ENCODE results near the gene HBA1. TPM values are rescaled to one million over a fixed set of nuclear protein-coding genes. Genes with fewer than 3 reads are reported as not detected.

The HBA1 gene
- total and polyA plus RNA-seq, 2 donors (not counting 3 experiments of a cell fraction or from before 2014, with no cell fraction given), result not detected

GRCh38 chr16:183005-183404 lies 6.5 kb downstream of the HBA1 start:
- Histone ChIP-seq H3K4me2 (ENCODE audit: insufficient read depth, low read length) (no peak overlapping the region), H3K36me3 (ENCODE audit: control insufficient read depth in 2 of 2, extremely low read depth in 1 of 2, insufficient read depth in 2 of 2, low read length in 2 of 2) (peaks cover 5 to 8% of the 10 kb centered on the region in 2 experiments), H3K27ac (ENCODE audit: insufficient read depth, low read depth, low read length) (no peak overlapping the region), H3K27me3 (ENCODE audit: control insufficient read depth in 2 of 2, insufficient read depth in 2 of 2, low read length in 2 of 2) (peaks cover 10 to 14% of the 10 kb centered on the region in 2 experiments), H3K4me1 (ENCODE audit: control insufficient read depth, extremely low read depth, insufficient read depth, low read length) (peaks cover 5% of the 10 kb centered on the region), H3K9me3 (replicated peaks; ENCODE audit: control insufficient read depth, insufficient read depth, low read length) (no peaks in the 10 kb centered on the region), H4K20me1 (replicated peaks; ENCODE audit: control insufficient read depth, extremely low read depth, insufficient read depth, low read length) (no peaks in the 10 kb centered on the region), H3K4me3 (replicated peaks in 1 of 3; ENCODE audit: insufficient read depth in 1 of 3, low read depth in 1 of 3, low read length in 3 of 3) (no peak overlapping the region), H2AFZ (ENCODE audit: low read depth, low read length) (no peak overlapping the region), H3K9me1 (replicated peaks; ENCODE audit: control insufficient read depth, extremely low read depth, insufficient read depth, low read length) (no peaks in the 10 kb centered on the region), H3K9ac (replicated peaks; ENCODE audit: extremely low read depth, insufficient read depth, low read length) (no peak overlapping the region), H3K79me2 (ENCODE audit: control insufficient read depth, insufficient read depth, low read length) (no peaks in the 10 kb centered on the region)
- DNase-seq (ENCODE audit: low read depth, low spot score), result no peak
- dilution Hi-C loops (cut with MboI; ENCODE audit: extremely low pct_ligation_motif_present, low sequenced_read_pairs), result no loop called here
- TF ChIP-seq CTCF (IDR thresholded peaks at IDR 0.05; ENCODE audit: extremely low read depth in 1 of 2, insufficient read depth in 1 of 2, low read depth in 1 of 2, low read length in 2 of 2) (no peak), POLR2AphosphoS5 (IDR thresholded peaks at IDR 0.05; ENCODE audit: insufficient read depth, low read depth, low read length) (no peak)
- no peak for FAIRE-seq
- ChIA-PET CTCF (interaction anchor here (0.9 to 3.3 kb wide), 5 partner anchors 65 to 117 kb away, joined by 4 to 41 read pairs (median 12); no protein-coding TSS in a partner anchor), POLR2A (interaction anchor here (0.6 to 0.7 kb wide), 2 partner anchors 9 to 96 kb away, joined by 3 to 6 read pairs; no protein-coding TSS in a partner anchor)
- BruUV-seq (replicated peaks), result no TSS peak
- intact Hi-C loops (cut with micrococcal nuclease), result loop anchor here (5.0 kb wide), 1 partner anchor 169 kb away; the partner anchor contains the start of gene AXIN1

DNA sequence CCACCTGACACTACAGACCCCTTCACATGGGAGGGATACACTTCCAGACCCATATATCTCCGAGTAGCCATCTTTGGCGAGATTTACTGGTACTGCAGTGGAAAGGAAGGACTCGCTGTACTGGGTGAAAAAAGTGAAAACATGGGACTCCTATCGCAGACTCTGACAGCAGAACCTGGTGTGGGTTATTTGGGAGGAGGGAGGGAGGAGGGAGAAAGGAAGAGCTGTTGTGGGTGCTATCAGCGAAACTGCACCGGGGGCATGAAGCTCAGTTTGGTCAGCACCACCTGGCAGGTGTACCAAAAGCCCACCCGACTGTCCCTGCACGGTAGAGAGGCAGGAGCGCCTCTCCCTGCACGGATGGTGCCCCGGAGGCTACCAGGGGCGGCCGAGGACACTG lies 8.7 kb downstream of the HBA1 start:
- Histone ChIP-seq H3K79me2 (ENCODE audit: control insufficient read depth, insufficient read depth, low read length) (no peaks in the 10 kb centered on the region), H3K9me3 (replicated peaks; ENCODE audit: control insufficient read depth, insufficient read depth, low read length) (no peaks in the 10 kb centered on the region), H3K4me2 (ENCODE audit: insufficient read depth, low read length) (no peak overlapping the region), H3K4me1 (ENCODE audit: control insufficient read depth, extremely low read depth, insufficient read depth, low read length) (peaks cover 5% of the 10 kb centered on the region), H3K27me3 (ENCODE audit: control insufficient read depth in 2 of 2, insufficient read depth in 2 of 2, low read length in 2 of 2) (no peaks in the 10 kb centered on the region), H3K4me3 (replicated peaks in 1 of 3; ENCODE audit: insufficient read depth in 1 of 3, low read depth in 1 of 3, low read length in 3 of 3) (no peak overlapping the region), H4K20me1 (replicated peaks; ENCODE audit: control insufficient read depth, extremely low read depth, insufficient read depth, low read length) (no peaks in the 10 kb centered on the region), H2AFZ (ENCODE audit: low read depth, low read length) (no peak overlapping the region), H3K36me3 (ENCODE audit: control insufficient read depth in 2 of 2, extremely low read depth in 1 of 2, insufficient read depth in 2 of 2, low read length in 2 of 2) (peaks cover 12 to 21% of the 10 kb centered on the region in 2 experiments), H3K27ac (ENCODE audit: insufficient read depth, low read depth, low read length) (no peak overlapping the region), H3K9ac (replicated peaks; ENCODE audit: extremely low read depth, insufficient read depth, low read length) (no peak overlapping the region), H3K9me1 (replicated peaks; ENCODE audit: control insufficient read depth, extremely low read depth, insufficient read depth, low read length) (no peaks in the 10 kb centered on the region)
- dilution Hi-C loops (cut with MboI; ENCODE audit: extremely low pct_ligation_motif_present, low sequenced_read_pairs) (no loop called here), intact Hi-C loops (cut with micrococcal nuclease) (no loop called here)
- DNase-seq (ENCODE audit: low read depth, low spot score) (no peak), FAIRE-seq (no peak)
- ChIA-PET POLR2A (interaction anchor here (0.6 kb wide), 1 partner anchor 152 kb away, joined by 8 read pairs; no protein-coding TSS in a partner anchor), CTCF (interaction anchor here (1.7 kb wide), 1 partner anchor 78 kb away, joined by 4 read pairs; no protein-coding TSS in a partner anchor)
- BruUV-seq (replicated peaks), result no TSS peak
- TF ChIP-seq MYC (IDR thresholded peaks at IDR 0.05; ENCODE audit: low read depth, low read length) (no peak), CTCF (IDR thresholded peaks at IDR 0.05; ENCODE audit: extremely low read depth in 1 of 2, insufficient read depth in 1 of 2, low read depth in 1 of 2, low read length in 2 of 2) (no peak), EZH2 (IDR thresholded peaks at IDR 0.05; ENCODE audit: borderline replicate concordance, low read depth, low read length, severe bottlenecking) (no peak), FOS (IDR thresholded peaks at IDR 0.05; ENCODE audit: borderline replicate concordance, insufficient read depth, low read length) (no peak), JUN (IDR thresholded peaks at IDR 0.05; ENCODE audit: borderline replicate concordance, insufficient read depth, insufficient read length, low read depth) (no peak), POLR2AphosphoS5 (IDR thresholded peaks at IDR 0.05; ENCODE audit: insufficient read depth, low read depth, low read length) (no peak), GATA2 (IDR thresholded peaks at IDR 0.05; ENCODE audit: insufficient read depth, insufficient read length, low read depth, low read length) (no peak), POLR2A (IDR thresholded peaks at IDR 0.05; ENCODE audit: low read depth, low read length) (no peak)
- TF ChIP-seq, protein P1, sequence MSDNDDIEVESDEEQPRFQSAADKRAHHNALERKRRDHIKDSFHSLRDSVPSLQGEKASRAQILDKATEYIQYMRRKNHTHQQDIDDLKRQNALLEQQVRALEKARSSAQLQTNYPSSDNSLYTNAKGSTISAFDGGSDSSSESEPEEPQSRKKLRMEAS (IDR thresholded peaks at IDR 0.05; ENCODE audit: insufficient read depth, insufficient read length), result no peak

Measured in endothelial cell of umbilical vein (primary cell).